SU-DHL-6 (cell line): ENCODE results near the gene C1QTNF2.

Experiments
- H2AFZ ChIP-seq: fragments of 200-600 bp; sonication (generic); 2 replicates; pipeline ENCODE4 v1.6.1; 2014; ENCODE audit warnings: low read depth, mild to moderate bottlenecking, moderate library complexity, mixed read lengths, antibody characterized with exemption, low read length; ENCODE audit not compliant: severe bottlenecking
- H3F3A ChIP-seq: fragments of 200-600 bp; shearing (Covaris generic); 2 replicates; pipeline ENCODE4 v1.6.0; 2016; ENCODE audit warnings: antibody characterized with exemption, mild to moderate bottlenecking; ENCODE audit not compliant: insufficient read depth
- H3K27ac ChIP-seq: fragments of 200-600 bp; sonication (generic); 2 replicates; pipeline ENCODE4 v1.5.1; 2016; ENCODE audit warnings: low read depth, mild to moderate bottlenecking, low read length, moderate library complexity, mixed read lengths
- H3K27me3 ChIP-seq: fragments of 200-600 bp; sonication (generic), shearing (Covaris generic); 2 replicates; pipeline ENCODE4 v1.6.0; 2014; ENCODE audit warnings: mild to moderate bottlenecking, low read length
- H3K36me3 ChIP-seq: fragments of 200-600 bp; sonication (generic); 2 replicates; pipeline ENCODE4 v1.6.1; 2014; ENCODE audit warnings: mild to moderate bottlenecking, low read length, mixed read lengths
- H3K4me2 ChIP-seq: fragments of 300-600, 200-600 bp; shearing (Covaris generic), sonication (generic); 2 replicates; pipeline ENCODE4 v1.6.0; 2014; ENCODE audit warnings: low read length, low read depth, mild to moderate bottlenecking; ENCODE audit not compliant: poor library complexity, severe bottlenecking
- H3K4me3 ChIP-seq: fragments of 200-600 bp; sonication (generic); 2 replicates; pipeline ENCODE4 v1.5.1; 2014; ENCODE audit warnings: antibody characterized with exemption, low read length, mild to moderate bottlenecking, mixed read lengths; ENCODE audit not compliant: insufficient read depth, poor library complexity, severe bottlenecking
- H3K79me2 ChIP-seq: fragments of 200-600 bp; sonication (generic); 2 replicates; pipeline ENCODE4 v1.6.1; 2014; ENCODE audit warnings: mild to moderate bottlenecking, low read length, moderate library complexity; ENCODE audit not compliant: insufficient read depth
- H3K9ac ChIP-seq: fragments of 200-600 bp; sonication (generic); 2 replicates; pipeline ENCODE4 v1.7.0; 2014; ENCODE audit warnings: mild to moderate bottlenecking, low read length
- H3K9me2 ChIP-seq: fragments of 200-600 bp; sonication (generic); replicated peaks from 2 replicates; pipeline ENCODE4 v1.6.1; 2014; ENCODE audit warnings: low read length; ENCODE audit not compliant: insufficient read depth
- H3K9me3 ChIP-seq: fragments of 200-600 bp; sonication (generic); 2 replicates; pipeline ENCODE4 v1.6.1; 2014; ENCODE audit warnings: low read length, mixed read lengths; ENCODE audit not compliant: insufficient read depth
- H4K20me1 ChIP-seq: fragments of 200-600 bp; sonication (generic); 2 replicates; pipeline ENCODE4 v1.6.1; 2014; ENCODE audit warnings: low read depth, mild to moderate bottlenecking, antibody characterized with exemption, low read length, moderate library complexity, mixed read lengths
- EZH2phosphoT487 ChIP-seq: fragments of 200-600 bp; sonication (generic), shearing (Covaris generic); conservative IDR thresholded peaks from 2 replicates; pipeline ENCODE4 v1.6.1; 2018; ENCODE audit warnings: mild to moderate bottlenecking, antibody characterized with exemption, low read length, moderate library complexity, mixed read lengths
- TF ChIP-seq, protein P1 (sequence below): fragments of 200-600 bp; sonication (generic); IDR thresholded peaks from one replicate; pipeline ENCODE4 v1.5.1; 2017; ENCODE audit warnings: antibody characterized with exemption, mild to moderate bottlenecking, low read length, moderate library complexity; ENCODE audit not compliant: insufficient read depth, poor library complexity, severe bottlenecking

C1QTNF2 gene

DNA sequence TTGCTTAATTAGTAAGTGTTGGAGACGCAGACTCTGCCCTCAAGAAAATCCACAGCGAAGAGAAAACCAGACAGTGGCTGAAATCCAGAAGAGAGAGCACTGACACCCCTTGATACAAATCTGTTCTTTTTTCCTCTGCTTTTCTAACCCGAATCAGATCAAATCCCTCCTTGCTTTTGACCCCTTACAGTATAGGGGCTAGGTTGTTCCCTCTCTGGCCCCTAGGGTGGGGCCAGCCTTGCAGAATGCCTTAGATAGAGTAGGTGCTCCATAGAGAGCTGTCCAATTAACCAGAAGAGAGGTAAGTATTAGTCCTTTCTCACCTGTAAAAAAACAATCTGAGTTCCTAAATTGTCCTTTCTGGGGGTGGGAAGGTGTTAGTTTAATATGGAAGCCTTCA is 10.1 kb downstream of the C1QTNF2 start:
- Histone ChIP-seq H2AFZ (no peak overlapping the region), H3K9ac (no peak overlapping the region), H3K4me2 (no peak overlapping the region), H3K9me2 (no peaks in the 10 kb centered on the region), H3K27ac (no peak overlapping the region), H3K4me3 (no peak overlapping the region), H3K9me3 (no peaks in the 10 kb centered on the region), H3K36me3 (no peaks in the 10 kb centered on the region), H4K20me1 (no peaks in the 10 kb centered on the region), H3K79me2 (no peaks in the 10 kb centered on the region), H3K27me3 (no peaks in the 10 kb centered on the region), H3F3A (no peaks in the 10 kb centered on the region)
- no peak for TF ChIP-seq EZH2phosphoT487
- TF ChIP-seq, protein P1, sequence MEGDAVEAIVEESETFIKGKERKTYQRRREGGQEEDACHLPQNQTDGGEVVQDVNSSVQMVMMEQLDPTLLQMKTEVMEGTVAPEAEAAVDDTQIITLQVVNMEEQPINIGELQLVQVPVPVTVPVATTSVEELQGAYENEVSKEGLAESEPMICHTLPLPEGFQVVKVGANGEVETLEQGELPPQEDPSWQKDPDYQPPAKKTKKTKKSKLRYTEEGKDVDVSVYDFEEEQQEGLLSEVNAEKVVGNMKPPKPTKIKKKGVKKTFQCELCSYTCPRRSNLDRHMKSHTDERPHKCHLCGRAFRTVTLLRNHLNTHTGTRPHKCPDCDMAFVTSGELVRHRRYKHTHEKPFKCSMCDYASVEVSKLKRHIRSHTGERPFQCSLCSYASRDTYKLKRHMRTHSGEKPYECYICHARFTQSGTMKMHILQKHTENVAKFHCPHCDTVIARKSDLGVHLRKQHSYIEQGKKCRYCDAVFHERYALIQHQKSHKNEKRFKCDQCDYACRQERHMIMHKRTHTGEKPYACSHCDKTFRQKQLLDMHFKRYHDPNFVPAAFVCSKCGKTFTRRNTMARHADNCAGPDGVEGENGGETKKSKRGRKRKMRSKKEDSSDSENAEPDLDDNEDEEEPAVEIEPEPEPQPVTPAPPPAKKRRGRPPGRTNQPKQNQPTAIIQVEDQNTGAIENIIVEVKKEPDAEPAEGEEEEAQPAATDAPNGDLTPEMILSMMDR: no peak

DNA sequence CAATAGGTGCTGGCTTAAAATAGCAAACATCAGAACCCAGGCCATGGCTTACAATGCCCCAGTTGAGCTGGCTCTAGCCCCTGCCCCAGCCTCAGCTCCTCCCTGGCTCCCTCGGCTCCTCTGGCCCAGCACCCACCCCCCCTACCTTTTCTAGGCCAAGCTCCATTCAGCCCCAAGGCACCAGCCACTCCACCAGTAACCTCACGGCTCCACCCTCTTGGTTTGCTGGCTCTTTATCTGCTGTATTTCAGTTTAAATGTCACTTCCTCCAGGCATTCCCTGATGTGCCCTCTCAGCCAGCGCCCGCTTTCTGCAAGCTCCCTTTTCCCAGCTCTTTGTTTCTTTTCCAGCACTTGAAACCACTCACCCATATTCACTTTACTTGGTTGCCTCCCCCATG is 10.6 kb downstream of the C1QTNF2 start:
- H3F3A ChIP-seq: no peaks in the 10 kb centered on the region
- H3K27ac ChIP-seq: no peak overlapping the region
- TF ChIP-seq, protein P1: no peak
- no peak for TF ChIP-seq EZH2phosphoT487
- no peaks in the 10 kb centered on the region for H3K79me2 ChIP-seq
- H2AFZ ChIP-seq: no peak overlapping the region
- no peaks in the 10 kb centered on the region for H3K27me3 ChIP-seq
- no peak overlapping the region for H3K4me2 ChIP-seq
- no peak overlapping the region for H3K9ac ChIP-seq
- H4K20me1 ChIP-seq: no peaks in the 10 kb centered on the region
- H3K9me3 ChIP-seq: no peaks in the 10 kb centered on the region
- no peaks in the 10 kb centered on the region for H3K36me3 ChIP-seq
- no peaks in the 10 kb centered on the region for H3K9me2 ChIP-seq
- H3K4me3 ChIP-seq: no peak overlapping the region

- Histone ChIP-seq H3K27ac (no peak overlapping the region), H3K79me2 (no peaks in the 10 kb centered on the region), H3K27me3 (no peaks in the 10 kb centered on the region), H3K9ac (no peak overlapping the region), H3K9me2 (no peaks in the 10 kb centered on the region), H3K4me3 (no peak overlapping the region), H3K4me2 (no peak overlapping the region), H3K36me3 (no peaks in the 10 kb centered on the region), H3F3A (no peaks in the 10 kb centered on the region), H4K20me1 (no peaks in the 10 kb centered on the region), H3K9me3 (no peaks in the 10 kb centered on the region), H2AFZ (no peak overlapping the region)
- TF ChIP-seq EZH2phosphoT487: no peak
- TF ChIP-seq, protein P1: no peak
Observed at GRCh38 chr5:160359242-160359641, 11.2 kb downstream of the C1QTNF2 start.
